KMS-11 (cell line): ENCODE data around the gene SHH.

Experiments used
- H2AFZ ChIP-seq: fragments of 200-600 bp; sonication (generic); 2 replicates; pipeline ENCODE4 v1.6.1; 2016; ENCODE audit warnings: antibody characterized with exemption, mixed run types, low read depth
- H3K27ac ChIP-seq: fragments of 200-600 bp; sonication (generic); 2 replicates; pipeline ENCODE4 v1.6.1; 2016; ENCODE audit warnings: mild to moderate bottlenecking, mixed run types
- H3K27me3 ChIP-seq: fragments of 200-600 bp; sonication (generic); 2 replicates; pipeline ENCODE4 v1.6.1; 2017; ENCODE audit warnings: mild to moderate bottlenecking, low read depth, mixed run types, moderate library complexity; ENCODE audit not compliant: insufficient read depth
- H3K36me3 ChIP-seq: fragments of 200-600 bp; sonication (generic); 2 replicates; pipeline ENCODE4 v1.6.1; 2017; ENCODE audit warnings: mild to moderate bottlenecking, mixed run types; ENCODE audit not compliant: insufficient read depth
- H3K4me1 ChIP-seq: fragments of 200-600 bp; sonication (generic); 2 replicates; pipeline ENCODE4 v1.6.1; 2016; ENCODE audit warnings: mild to moderate bottlenecking, low read depth, mixed run types; ENCODE audit not compliant: poor library complexity, severe bottlenecking
- H3K4me2 ChIP-seq: fragments of 200-600 bp; sonication (generic); 2 replicates; pipeline ENCODE4 v1.7.0; 2016; ENCODE audit warnings: mild to moderate bottlenecking, mixed run types
- H3K4me3 ChIP-seq: fragments of 200-600 bp; sonication (generic); IDR thresholded peaks from 2 replicates; pipeline ENCODE4 v1.6.1; 2017; ENCODE audit warnings: low read depth, low read length, mixed read lengths; ENCODE audit not compliant: insufficient read depth
- H3K79me2 ChIP-seq: fragments of 200-600 bp; sonication (generic); 2 replicates; pipeline ENCODE4 v1.6.1; 2016; ENCODE audit warnings: low read depth, mixed run types; ENCODE audit not compliant: insufficient read depth
- H3K9ac ChIP-seq: fragments of 200-600 bp; sonication (generic); 2 replicates; pipeline ENCODE4 v1.6.1; 2016; ENCODE audit warnings: mild to moderate bottlenecking, mixed run types
- H4K20me1 ChIP-seq: fragments of 200-600 bp; sonication (generic); 2 replicates; pipeline ENCODE4 v1.6.1; 2016; ENCODE audit warnings: mild to moderate bottlenecking, mixed run types; ENCODE audit not compliant: insufficient read depth
- CTCF ChIP-seq: fragments of 200-600 bp; sonication (generic); conservative IDR thresholded peaks from 2 replicates; pipeline ENCODE4 v1.6.1; 2017; ENCODE audit warnings: low read depth, mild to moderate bottlenecking, antibody characterized with exemption, low read length, moderate library complexity, mixed read lengths

The SHH gene

GRCh38 chr7:155758348-155758747, 53.9 kb downstream of the SHH start:
- peaks cover 75% of the 10 kb centered on the region; the same call in 1 of the 2 replicates for H3K79me2 ChIP-seq
- no peak overlapping the region for H3K4me3 ChIP-seq
- TF ChIP-seq CTCF = no peak
- H3K27ac ChIP-seq = no peak overlapping the region
- peaks cover 4% of the 10 kb centered on the region; the same call in 1 of the 2 replicates for H4K20me1 ChIP-seq
- no peak overlapping the region for H2AFZ ChIP-seq
- no peak overlapping the region for H3K4me2 ChIP-seq
- 0 out of 2 replicates have a peak, but pooled peaks cover 4% of the 10 kb centered on the region for H3K36me3 ChIP-seq
- H3K27me3 ChIP-seq = no peaks in the 10 kb centered on the region
- no peak overlapping the region for H3K9ac ChIP-seq
- no peaks in the 10 kb centered on the region for H3K4me1 ChIP-seq

GRCh38 chr7:155756322-155756721, 55.9 kb downstream of the SHH start:
- no peak for TF ChIP-seq CTCF
- no peak overlapping the region for H3K4me2 ChIP-seq
- no peaks in the 10 kb centered on the region for H3K27me3 ChIP-seq
- no peak overlapping the region for H3K9ac ChIP-seq
- no peaks in the 10 kb centered on the region for H3K36me3 ChIP-seq
- H3K79me2 ChIP-seq = peaks cover 79% of the 10 kb centered on the region; the same call in 1 of the 2 replicates
- H3K4me1 ChIP-seq = peaks cover 13% of the 10 kb centered on the region
- no peak overlapping the region for H2AFZ ChIP-seq
- H3K27ac ChIP-seq = no peak overlapping the region
- no peak overlapping the region for H3K4me3 ChIP-seq
- H4K20me1 ChIP-seq = peaks cover 6% of the 10 kb centered on the region; the same call in 1 of the 2 replicates

GRCh38 chr7:155755026-155755425, 57.2 kb downstream of the SHH start:
- H2AFZ ChIP-seq = no peak overlapping the region
- no peak overlapping the region for H3K9ac ChIP-seq
- peaks cover 84% of the 10 kb centered on the region for H3K79me2 ChIP-seq
- no peak overlapping the region for H3K27ac ChIP-seq
- H4K20me1 ChIP-seq = peaks cover 6% of the 10 kb centered on the region; the same call in 1 of the 2 replicates
- no peak overlapping the region for H3K4me2 ChIP-seq
- TF ChIP-seq CTCF = no peak
- H3K36me3 ChIP-seq = no peaks in the 10 kb centered on the region
- H3K4me1 ChIP-seq = peaks cover 16% of the 10 kb centered on the region
- no peaks in the 10 kb centered on the region for H3K27me3 ChIP-seq
- H3K4me3 ChIP-seq = no peak overlapping the region

GRCh38 chr7:155754165-155754564, 58.1 kb downstream of the SHH start:
- Histone ChIP-seq H3K36me3 (no peaks in the 10 kb centered on the region), H4K20me1 (peaks cover 13% of the 10 kb centered on the region; the same call in 1 of the 2 replicates), H3K27ac (no peak overlapping the region), H3K4me2 (no peak overlapping the region), H3K4me3 (no peak overlapping the region), H3K27me3 (no peaks in the 10 kb centered on the region), H3K79me2 (peaks cover 92% of the 10 kb centered on the region), H3K4me1 (peaks cover 19% of the 10 kb centered on the region), H3K9ac (no peak overlapping the region), H2AFZ (no peak overlapping the region)
- no peak for TF ChIP-seq CTCF
